Stomach (tissue), 4 donors: ENCODE measurements around the gene CEP295NL.

Experiments used
- EP300 ChIP-seq: sonication (generic); formaldehyde crosslinking; IDR thresholded peaks from one replicate; pipeline ENCODE4 v1.6.1; 2017; ENCODE audit warnings: antibody characterized with exemption
- POLR2A ChIP-seq, 4 donors: fragments of 450-650 bp; IDR thresholded peaks; one replicate each; pipeline ENCODE4 v1.6.1; 2016; ENCODE audit warnings: antibody characterized with exemption in 4 of 4, control low read depth in 2 of 4, mild to moderate bottlenecking in 1 of 4, moderate library complexity in 1 of 4
- POLR2AphosphoS5 ChIP-seq, 3 donors: sonication (generic); formaldehyde crosslinking; IDR thresholded peaks; one replicate each; pipeline ENCODE4 v1.6.1; 2016; ENCODE audit warnings: antibody characterized with exemption in 3 of 3
- TF ChIP-seq, protein P1 (sequence below), 7 experiments: fragments of 450-650 bp in 4 of 7; fragments of 200-600 bp in 3 of 7; sonication (generic) in 3 of 7; IDR thresholded peaks; one replicate each; pipeline ENCODE4 v1.5.1; 2016 to 2019; ENCODE audit warnings: antibody characterized with exemption in 7 of 7, control low read depth in 2 of 7, mild to moderate bottlenecking in 1 of 7

DNA sequence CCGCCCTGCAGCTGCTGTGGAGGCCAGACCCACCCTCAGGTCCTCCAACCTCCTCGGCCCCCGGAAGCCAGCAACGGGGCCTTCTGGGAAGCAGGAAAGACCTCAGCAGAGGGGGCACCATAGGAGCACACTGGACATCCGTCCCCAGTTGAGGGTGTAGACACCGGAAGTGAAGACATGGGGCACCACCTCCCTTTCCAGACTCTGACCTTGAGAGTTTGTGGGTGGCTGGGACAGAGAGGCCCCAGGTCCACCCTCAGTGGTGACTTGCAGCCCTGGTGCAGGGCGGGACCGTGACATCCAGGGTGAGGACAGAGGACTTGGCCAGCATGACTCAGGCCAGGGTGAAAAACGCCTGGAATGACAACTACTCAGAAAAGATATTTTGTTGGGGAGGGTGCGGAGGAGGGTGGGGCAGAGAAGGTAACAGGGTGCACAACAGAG lies 19.9 kb downstream of the CEP295NL start:
- TF ChIP-seq, protein P1, sequence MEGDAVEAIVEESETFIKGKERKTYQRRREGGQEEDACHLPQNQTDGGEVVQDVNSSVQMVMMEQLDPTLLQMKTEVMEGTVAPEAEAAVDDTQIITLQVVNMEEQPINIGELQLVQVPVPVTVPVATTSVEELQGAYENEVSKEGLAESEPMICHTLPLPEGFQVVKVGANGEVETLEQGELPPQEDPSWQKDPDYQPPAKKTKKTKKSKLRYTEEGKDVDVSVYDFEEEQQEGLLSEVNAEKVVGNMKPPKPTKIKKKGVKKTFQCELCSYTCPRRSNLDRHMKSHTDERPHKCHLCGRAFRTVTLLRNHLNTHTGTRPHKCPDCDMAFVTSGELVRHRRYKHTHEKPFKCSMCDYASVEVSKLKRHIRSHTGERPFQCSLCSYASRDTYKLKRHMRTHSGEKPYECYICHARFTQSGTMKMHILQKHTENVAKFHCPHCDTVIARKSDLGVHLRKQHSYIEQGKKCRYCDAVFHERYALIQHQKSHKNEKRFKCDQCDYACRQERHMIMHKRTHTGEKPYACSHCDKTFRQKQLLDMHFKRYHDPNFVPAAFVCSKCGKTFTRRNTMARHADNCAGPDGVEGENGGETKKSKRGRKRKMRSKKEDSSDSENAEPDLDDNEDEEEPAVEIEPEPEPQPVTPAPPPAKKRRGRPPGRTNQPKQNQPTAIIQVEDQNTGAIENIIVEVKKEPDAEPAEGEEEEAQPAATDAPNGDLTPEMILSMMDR (IDR thresholded peaks at IDR 0.05): no peak
- TF ChIP-seq POLR2A (IDR thresholded peaks at IDR 0.05) (no peak), POLR2AphosphoS5 (IDR thresholded peaks at IDR 0.05) (peak in 2 of 3 donors; percentile 49 to 67), EP300 (no peak)
